Right lobe of liver (tissue), 4 donors: Measurements from ENCODE around the gene SHISA7.

Source experiments
- CTCF ChIP-seq, 4 donors: fragments of 200-600 bp in 3 of 4; fragments of 450-650 bp in 1 of 4; IDR thresholded peaks; one replicate each; pipeline versions ENCODE4 v1.5.1 to v1.8.0; 2016 to 2022; ENCODE audit warnings: antibody characterized with exemption in 4 of 4, mild to moderate bottlenecking in 2 of 4
- POLR2A ChIP-seq: fragments of 450-650 bp; IDR thresholded peaks from one replicate; pipeline ENCODE4 v1.6.1; 2017; ENCODE audit warnings: antibody characterized with exemption, mild to moderate bottlenecking
- donor health status: DM: no; HTN: no; CAD: no.
- donor health status: DM: no; HTN: no; CAD: no.
- donor health status: DM: no; HTN: yes; CAD: no.

DNA sequence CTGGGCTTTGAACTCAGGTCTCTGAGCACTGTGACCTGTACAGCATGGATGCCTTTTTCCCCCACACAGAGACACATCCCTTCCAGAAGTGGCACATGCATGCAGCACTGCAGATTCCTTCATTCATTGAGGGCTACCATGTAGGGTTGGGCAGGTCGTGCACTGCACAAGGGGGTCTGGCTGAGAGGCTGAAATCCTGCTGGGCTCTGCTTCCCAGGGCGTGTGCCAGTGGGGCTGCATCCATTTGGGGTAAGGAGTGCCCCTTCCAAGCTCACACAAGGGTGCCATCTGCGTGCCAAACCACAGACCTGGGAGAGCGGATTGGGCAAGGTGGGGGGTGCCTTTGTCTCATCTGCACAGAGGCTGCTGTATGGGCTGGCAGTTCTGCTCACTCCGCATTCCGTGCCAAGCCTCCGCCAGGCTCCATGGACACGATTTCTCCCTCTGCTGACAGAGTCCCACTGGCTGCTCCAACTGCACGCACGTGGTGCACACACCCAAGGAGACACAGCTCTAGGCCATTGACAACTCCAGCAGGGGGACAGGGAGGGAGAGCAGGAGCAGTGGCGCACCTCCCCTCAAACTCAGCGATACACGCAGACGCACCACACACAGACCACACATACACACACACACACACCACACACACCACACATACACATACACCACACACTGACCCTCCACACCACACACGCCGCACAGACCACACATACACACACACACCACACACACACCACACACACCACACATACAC lies 4.5 kb upstream of the SHISA7 start:
- no peak for TF ChIP-seq POLR2A
- TF ChIP-seq CTCF (IDR thresholded peaks at IDR 0.05), result no peak
